GM18499 (cell line): ENCODE results near the gene BCKDK.
"Not testable (repeated sequence)": the region's sequence is repeated elsewhere in the genome, so short reads cannot be mapped to it uniquely, and the experiment has no call there.

Experiments
- ATAC-seq: cut with Tn5 transposase; IDR thresholded peaks from one replicate; pipeline ENCODE4 v1.9.1; 2021; ENCODE audit warnings: moderate number of reproducible peaks; ENCODE audit not compliant: insufficient read depth, unreplicated experiment

The BCKDK gene

DNA sequence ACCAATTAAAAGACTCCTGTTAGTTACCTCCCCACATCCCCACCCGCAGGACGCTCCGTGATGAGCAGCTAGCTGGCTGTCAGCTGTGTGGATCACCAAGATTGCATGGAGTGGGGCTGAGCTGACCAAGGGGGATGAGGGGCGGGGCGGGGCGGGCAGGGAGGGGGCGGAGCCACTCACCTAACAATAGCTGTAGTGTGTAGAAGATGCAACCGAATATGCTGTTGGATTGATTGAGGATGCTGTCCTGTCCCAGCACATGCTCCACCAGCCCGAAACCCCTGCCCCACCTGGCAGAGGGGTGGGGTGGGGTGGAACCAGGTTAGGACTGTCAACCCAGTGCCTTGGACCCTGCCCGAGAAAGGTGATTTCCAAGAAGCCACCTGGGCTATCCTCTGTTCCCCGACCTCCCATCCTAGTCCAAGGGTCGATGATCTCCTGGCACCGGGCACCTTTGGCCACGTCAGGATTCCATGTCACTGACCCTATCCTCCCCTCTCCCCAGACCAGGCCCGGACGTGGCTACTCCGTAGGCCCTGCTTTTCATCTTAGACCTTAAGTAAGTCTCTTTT is 15.0 kb upstream of the BCKDK start:
- no peak for ATAC-seq

DNA sequence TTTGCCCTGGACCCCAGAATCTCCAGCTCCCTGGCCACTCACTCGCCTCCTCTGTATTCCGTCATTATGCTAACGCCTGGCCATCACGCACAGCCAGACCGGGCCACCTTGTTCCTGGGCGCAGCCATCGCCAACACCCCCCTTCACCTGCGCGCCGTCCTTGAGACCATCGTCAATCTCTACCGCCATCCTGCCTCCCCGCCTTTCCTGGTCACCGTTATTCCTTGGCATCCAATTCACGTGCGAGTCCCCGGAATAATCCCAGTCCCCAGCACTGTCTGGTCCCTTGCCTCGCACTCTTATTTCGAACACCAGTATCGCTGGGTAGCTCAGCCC is 14.1 kb upstream of the BCKDK start:
- no peak for ATAC-seq

DNA sequence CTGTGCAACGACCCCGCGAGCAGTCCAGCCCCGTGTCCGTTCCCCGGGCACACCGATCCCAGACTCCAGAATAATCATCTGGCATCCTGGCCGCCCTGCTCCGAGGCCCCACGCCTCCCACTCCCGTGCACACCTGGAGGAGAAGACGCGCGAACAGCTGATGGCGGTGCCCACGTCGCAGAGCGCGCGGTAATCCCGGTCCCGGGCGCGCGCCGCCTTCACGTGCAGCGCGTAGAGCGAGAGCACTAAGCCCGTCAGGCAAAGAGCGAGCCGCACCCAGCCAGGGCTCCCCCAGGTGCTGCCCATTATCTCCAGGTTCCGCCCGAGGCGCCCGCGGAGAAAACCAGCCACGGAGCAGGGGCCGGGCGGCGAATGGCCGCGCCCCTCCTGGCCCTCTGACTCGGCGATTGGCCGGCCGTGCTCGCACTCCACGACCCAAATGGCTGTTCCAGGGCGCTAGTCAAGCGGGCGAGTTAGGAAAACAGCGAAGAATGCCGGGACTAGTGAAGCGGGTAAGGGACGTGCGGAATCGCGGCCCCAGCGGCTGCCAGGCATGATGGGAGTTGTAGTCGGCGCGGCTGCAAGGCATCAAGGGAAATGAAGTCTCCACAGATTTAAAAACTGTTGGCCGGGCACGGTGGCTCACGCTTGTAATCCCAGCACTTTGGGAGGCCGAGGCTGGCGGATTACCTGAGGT is 13.6 kb upstream of the BCKDK start, which contains the start of gene VKORC1:
TSS of gene VKORC1 (minus strand) at position 374 of the 697 bp plus-strand sequence. CDS start at position 306, 68 bp downstream.
- ATAC-seq: peak; percentile 59

DNA sequence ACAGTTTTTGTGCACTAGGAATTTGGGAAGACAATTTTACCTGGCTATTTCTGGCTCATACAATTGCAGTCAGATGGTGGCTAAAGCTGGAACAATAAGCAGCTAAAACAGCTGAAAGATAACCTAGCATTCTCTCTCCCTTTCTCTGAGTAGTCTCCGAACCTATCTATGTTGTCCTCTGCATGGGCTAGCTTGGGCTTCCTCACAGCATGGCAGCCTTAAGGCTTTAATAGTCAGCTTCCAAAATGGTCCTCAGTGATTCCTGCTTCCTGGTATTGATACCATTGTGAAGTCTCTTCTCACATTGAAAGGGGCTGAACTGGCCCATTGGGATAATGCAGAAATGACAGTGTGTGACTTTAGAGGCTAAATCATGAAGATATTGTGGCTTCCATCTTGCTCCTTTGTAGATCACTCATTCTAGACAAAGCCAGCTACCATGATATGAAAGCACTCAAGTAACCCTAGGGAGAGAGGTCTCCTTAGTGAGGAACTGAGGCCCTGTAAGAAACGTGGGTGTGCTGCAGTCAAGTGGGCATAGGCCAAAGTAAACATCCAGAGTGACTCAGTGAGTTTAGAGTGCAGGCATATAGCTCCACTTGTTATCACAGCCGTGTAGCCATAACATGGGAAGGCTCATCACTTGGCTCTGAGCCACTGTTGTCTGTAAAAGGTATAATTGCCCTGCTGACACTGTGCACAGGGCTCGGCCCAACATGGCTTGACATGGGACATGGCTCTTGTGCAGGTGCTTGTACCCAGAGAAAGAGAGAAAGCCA is 8.1 kb upstream of the BCKDK start:
- no peak for ATAC-seq

DNA sequence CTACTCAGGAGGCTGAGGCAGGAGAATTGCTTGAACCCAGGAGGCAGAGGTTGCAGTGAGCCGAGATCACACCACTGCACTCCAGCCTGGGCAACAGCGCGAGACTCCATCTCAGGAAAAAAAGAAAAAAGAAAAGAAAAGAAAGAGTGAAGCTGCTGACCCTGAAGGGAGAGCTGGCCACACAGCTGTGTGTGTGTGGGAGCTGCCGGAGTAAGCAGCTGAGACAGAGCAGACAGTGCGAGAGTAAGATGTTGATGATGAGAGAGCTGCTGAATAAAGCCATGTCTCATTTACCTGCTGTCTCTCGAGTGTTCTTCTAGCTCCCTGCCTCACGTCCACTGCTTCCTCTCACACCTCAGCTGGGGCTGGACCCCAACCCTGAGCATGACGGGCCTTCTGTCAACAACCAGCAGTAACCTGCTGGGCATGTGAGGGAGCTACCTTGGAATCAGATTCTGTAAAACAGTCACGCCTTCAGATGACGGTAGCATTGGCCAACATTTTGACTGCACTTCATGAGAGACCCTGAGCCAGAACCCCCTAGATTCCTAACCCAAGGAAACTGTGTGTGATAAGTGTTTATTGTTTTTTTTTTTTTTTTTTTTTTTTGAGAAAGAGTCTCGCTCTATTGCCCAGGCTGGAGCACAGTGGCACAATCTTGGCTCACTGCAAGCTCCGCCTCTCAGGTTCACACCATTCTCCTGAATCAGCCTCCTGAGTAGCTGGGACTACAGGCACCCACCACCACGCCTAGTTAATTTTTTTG is 7.1 kb upstream of the BCKDK start:
- ATAC-seq: not testable (repeated sequence)

DNA sequence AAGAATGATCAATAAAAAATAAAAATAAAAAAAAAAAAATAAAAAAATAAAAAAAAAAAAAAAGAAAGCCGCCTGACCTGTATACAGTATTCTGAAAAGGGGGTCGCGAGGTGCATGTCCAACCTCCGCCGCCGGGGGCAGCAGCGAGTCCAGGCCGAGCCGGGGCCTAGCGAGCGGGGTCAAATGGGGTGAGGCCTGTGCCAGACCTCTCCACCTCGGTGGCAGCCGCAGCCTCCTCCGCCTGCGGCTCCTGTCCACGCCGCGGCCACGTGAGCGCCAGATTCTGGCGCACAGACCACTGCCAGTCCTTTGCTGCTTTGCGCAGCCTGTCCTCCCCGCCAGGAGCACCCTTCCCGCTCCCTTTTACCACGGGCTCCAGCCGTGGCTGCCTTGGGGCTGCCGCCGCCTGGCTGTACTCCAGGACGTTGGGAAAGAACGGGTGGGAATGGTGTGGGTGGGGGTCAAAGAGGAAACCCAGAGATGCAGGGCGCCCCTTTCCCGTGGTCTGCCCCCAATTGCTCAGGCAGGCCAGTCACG is 2.4 kb upstream of the BCKDK start:
- ATAC-seq: no peak

DNA sequence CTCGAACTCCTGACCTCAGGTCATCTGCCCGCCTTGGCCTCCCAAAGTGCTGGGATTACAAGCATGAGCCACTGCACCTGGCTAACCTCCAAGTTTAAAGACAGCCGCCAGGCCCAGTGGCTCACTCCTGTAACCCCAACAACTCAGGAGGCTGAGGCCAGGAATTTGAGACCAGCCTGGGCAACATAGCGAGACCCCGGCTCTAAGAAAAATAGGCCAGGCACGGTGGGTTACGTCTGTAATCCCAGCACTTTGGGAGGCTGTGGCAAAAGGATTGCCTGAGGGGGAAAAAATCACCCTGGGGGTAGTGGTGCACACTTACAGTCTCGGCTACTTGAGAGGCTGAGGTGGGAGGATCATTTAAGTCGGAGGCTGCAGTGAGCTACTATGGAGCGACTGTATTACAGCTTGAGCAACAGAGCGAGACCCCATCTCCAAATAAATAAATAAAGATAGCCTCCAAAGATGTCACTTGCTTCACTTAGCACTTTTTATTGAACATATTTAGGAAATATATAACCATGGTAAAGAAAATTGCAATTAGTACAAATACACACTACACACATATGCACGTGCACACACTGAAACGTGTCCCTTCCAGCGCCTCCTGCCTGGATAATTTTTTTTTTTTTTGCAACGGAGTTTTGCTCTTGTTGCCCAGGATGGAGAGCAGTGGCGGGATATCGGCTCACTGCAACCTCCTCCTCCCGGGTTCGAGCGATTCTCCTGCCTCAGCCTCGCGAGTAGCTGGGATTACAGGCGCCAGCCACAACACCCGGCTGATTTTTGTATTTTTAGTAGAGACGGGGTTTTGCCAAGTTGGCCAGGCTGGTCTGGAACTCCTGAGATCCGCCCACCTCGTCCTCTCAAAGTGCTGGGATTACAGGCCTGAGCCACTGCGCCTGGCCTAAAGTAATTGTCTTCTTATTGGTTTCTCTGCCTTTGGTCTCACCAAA is 1.4 kb upstream of the BCKDK start:
- no peak for ATAC-seq

DNA sequence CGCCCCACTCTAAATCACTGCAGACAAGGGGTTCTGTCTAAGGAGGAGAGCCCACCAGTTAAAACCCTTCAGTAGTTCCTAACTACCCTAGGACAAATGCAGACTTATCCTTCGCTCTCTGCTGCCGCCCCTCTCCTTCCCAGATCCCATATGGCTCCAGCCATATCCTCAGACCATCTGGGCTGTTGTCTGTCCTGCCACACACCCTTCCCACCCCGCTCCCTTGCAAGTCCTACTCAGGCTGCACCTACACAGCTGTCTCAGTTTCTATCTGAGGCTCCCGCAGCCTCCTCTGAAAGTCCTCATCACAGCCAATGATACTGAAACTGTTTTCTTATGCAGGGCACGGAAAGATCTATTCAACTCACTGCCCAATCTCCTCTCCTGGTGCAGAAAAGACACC is 720 bp upstream of the BCKDK start:
- ATAC-seq: no peak

DNA sequence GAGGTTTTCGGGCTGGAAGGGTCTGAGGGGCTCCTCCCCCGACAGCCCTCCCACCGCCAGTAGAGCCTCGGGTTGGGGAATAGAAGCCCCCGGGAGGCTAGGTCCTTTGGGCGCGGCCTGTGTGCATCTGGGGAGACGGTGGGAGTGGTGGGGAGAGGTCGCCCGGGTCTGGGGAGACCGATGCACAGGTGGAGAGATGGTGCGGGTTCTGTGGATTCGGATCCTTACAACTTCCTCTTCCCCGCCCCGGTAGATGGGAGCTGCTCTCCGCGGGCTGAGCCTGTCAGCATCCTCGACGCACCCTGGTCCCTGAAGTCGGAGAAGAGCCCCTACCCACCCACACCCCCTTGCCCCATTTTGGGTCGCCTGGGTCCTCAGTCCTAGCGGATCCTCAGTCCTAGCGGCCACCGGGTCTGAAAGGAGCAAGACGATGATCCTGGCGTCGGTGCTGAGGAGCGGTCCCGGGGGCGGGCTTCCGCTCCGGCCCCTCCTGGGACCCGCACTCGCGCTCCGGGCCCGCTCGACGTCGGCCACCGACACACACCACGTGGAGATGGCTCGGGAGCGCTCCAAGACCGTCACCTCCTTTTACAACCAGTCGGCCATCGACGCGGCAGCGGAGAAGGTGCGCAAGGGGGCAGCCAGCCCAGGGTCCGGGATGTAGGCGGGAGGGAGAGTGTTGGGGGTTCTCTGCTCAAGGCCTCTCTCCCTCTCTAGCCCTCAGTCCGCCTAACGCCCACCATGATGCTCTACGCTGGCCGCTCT is 790 bp downstream of the BCKDK start:
- ATAC-seq: no peak

DNA sequence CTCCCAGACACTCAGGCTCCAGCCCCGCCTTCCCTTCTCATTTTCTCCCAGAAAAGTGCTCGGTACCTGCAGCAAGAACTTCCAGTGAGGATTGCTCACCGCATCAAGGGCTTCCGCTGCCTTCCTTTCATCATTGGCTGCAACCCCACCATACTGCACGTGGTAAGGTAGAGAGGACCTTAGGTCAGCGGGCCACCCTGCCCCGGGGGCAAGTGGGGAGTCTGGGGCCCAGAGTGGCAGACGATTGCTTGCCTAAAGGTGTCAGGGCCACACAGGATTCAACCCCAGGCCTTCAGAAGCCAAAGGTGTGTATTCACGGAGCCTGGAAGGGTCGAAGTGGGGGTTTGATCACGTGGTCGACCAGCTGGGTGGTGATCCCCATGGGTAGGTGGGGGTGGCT is 1.4 kb downstream of the BCKDK start:
- no peak for ATAC-seq

DNA sequence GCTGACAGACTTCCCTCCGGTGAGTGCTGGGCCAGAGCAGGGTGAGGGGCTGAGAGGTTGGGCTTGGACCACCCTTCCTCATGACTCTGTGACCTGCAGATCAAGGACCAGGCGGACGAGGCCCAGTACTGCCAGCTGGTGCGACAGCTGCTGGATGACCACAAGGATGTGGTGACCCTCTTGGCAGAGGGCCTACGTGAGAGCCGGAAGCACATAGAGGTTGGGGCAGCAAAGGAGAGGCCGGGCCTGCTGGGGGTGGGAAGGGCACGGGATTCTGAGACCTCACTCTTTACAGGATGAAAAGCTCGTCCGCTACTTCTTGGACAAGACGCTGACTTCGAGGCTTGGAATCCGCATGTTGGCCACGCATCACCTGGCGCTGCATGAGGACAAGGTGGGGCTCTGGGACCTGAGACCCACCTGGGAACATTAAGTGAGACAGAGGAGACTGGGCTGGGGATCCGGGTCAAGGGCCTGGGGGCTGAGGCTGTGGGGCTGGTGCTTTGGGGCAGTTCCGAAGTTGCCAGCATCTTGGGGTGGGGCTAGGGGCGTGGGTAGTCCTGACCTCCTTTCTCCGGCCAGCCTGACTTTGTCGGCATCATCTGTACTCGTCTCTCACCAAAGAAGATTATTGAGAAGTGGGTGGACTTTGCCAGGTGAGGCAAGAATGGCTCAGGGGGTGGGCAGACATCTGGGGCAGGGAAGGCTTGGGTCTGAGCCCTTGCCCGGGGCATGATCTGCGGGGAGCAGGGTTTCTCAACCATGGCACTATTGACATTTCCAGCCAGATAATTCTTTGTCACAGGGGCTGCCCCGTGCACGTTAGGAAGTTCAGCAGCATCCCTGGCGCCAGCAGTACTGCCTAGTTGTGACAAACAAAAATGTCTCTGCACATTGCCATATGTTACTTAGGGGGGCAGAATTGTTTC is 2.2 kb downstream of the BCKDK start:
- no peak for ATAC-seq

DNA sequence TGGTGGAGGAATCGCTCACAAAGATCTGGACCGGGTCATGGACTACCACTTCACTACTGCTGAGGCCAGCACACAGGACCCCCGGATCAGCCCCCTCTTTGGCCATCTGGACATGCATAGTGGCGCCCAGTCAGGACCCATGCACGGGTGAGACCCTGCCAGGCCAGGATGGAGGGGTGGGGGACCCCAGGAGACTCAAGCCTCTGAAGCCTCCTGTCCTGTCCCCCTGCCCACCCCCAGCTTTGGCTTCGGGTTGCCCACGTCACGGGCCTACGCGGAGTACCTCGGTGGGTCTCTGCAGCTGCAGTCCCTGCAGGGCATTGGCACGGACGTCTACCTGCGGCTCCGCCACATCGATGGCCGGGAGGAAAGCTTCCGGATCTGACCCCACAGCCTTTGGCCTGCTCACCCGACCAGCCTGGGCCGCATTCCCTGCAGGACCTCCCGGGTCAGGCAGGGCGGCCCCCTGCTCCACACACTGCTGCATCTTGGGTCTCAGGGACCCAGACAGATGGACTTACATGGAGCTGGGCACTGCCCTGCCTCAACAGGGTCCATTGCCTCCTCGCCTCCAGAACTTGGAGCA is 3.8 kb downstream of the BCKDK start:
- ATAC-seq: no peak

DNA sequence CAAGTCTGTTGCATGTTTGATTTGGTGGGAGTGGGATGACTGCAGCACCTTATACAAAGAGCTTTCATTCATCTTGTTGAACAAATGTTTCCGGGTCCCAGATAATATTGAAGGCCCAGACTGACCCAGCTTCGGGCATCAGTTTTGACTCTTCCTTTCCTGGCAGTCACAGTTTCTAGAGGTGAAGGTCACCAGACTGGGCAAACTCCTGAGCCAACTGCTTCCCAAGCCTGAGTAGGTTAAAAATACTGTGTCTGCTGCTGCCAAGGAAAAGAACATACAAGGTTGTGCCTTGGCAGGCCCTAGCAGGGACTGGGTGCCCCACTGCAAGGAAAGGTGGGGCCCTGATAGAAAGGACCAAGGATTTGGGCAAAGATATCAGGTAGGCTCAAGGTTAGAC is 4.5 kb downstream of the BCKDK start:
- no peak for ATAC-seq

DNA sequence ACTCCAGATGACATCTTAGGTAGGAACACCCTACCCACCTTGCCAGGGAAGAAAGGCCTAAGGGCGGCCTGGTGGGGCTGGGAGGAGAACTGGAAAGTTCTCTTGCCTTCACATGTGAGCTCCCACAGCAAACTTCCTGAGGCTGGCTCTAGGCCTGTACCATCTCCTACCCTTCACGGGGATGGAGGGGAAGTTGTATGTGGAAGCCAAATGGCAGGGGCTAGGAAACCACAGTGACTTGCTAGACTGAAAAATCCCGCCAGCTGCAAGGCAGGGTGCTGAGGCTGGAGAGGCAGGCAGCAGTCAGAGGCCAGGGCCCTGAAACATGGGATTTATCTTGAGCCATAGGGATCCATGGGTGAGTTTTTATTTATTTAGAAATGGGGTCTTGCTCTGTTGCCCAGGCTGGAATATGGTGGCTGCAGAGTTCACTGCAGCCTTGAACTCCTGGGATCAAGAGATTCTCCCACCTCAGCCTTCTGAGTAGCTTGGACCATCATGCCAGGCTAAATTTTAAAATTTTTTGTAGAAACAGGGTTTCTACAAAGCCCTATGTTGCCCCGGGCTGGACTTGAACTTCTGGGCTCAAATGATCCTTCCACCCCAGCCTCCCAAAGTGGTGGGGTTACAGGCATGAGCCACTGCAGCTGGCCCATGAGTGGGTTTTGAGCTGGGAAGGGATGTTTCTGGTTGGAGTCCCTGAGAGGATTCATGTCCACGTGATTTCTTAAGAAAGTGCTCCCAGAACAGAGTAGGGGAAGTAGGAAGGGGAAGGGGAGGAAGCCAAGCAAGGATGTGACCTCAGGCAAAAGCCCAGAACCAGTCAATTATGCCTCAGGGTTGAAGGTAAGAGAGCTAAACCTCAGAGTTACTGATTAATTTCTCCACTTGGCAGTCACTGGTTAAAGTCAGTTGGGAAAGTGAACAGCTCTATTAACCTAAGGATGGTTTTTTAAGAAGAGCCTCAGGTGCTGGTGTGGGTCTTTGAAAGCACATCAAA is 5.2 kb downstream of the BCKDK start:
- no peak for ATAC-seq

DNA sequence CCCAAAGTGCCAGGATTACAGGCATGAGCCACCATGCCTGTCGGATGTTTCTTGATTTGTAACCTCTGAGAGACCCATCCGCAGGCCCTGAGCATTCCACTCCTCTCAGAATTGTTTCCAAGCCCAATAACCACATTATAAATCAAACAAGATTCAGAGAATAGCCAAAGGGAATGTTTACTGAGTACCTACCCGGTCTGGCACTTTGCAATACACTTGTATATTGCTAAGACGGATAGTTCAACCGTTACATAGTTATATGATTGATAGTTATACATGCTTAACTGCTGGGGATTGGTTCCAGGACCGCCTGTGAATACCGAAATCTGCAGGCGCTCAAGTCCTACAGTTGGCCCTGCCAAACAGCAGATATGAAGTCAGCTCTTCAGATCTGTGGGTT is 6.3 kb downstream of the BCKDK start:
- ATAC-seq: no peak
